OCI-LY3 (cell line): Measurements from ENCODE around the gene ZDHHC13.

Experiments
- H2AFZ ChIP-seq: fragments of 200-600, 300-600 bp; shearing (Covaris generic); 2 replicates; pipeline ENCODE4 v1.6.0; 2014; ENCODE audit warnings: antibody characterized with exemption, low read depth, low read length
- H3K27ac ChIP-seq: fragments of 200-600, 300-600 bp; sonication (generic); 2 replicates; pipeline ENCODE4 v1.5.1; 2014; ENCODE audit warnings: mild to moderate bottlenecking, low read length, moderate library complexity, mixed read lengths
- H3K27me3 ChIP-seq: fragments of 200-600, 300-600 bp; sonication (generic); 2 replicates; pipeline ENCODE4 v1.6.1; 2014; ENCODE audit warnings: low read depth, low read length, mixed read lengths
- H3K36me3 ChIP-seq: fragments of 200-600, 300-600 bp; sonication (generic); replicated peaks from 2 replicates; pipeline ENCODE3; 2014; ENCODE audit warnings: low read depth, low read length, mixed read lengths
- H3K4me1 ChIP-seq: fragments of 300-600, 200-600 bp; sonication (generic); 2 replicates; pipeline ENCODE4 v1.6.1; 2014; ENCODE audit warnings: low read length, mixed read lengths
- H3K4me2 ChIP-seq: fragments of 200-600, 300-600 bp; sonication (generic); 2 replicates; pipeline ENCODE4 v1.6.1; 2014; ENCODE audit warnings: low read length, mixed read lengths
- H3K4me3 ChIP-seq: fragments of 300-600, 200-600 bp; sonication (generic); 2 replicates; pipeline ENCODE4 v1.5.1; 2014; ENCODE audit warnings: antibody characterized with exemption, mild to moderate bottlenecking, low read length, moderate library complexity
- H3K79me2 ChIP-seq: fragments of 300-600, 200-600 bp; shearing (Covaris generic); 2 replicates; pipeline ENCODE4 v1.6.1; 2014; ENCODE audit warnings: mild to moderate bottlenecking, low read length, mixed read lengths
- H3K9ac ChIP-seq: fragments of 300-600, 200-600 bp; shearing (Covaris generic); 2 replicates; pipeline ENCODE4 v1.6.0; 2014; ENCODE audit warnings: mild to moderate bottlenecking, low read length, moderate library complexity
- H3K9me3 ChIP-seq: fragments of 200-600, 300-600 bp; shearing (Covaris generic); 2 replicates; pipeline ENCODE4 v1.6.1; 2014; ENCODE audit warnings: low read length, mixed read lengths; ENCODE audit not compliant: insufficient read depth
- H4K20me1 ChIP-seq: fragments of 200-600, 300-600 bp; sonication (generic); 2 replicates; pipeline ENCODE4 v1.6.1; 2016; ENCODE audit warnings: low read length, mixed read lengths; ENCODE audit not compliant: insufficient read depth
- CTCF ChIP-seq: fragments of 200-600, 300-600 bp; sonication (generic); IDR thresholded peaks from 2 replicates; pipeline ENCODE4 v1.5.1; 2014; ENCODE audit warnings: antibody characterized with exemption, low read length, low read depth
- EZH2phosphoT487 ChIP-seq: fragments of 200-600 bp; shearing (Covaris generic); IDR thresholded peaks from 2 replicates; pipeline ENCODE4 v1.6.1; 2018; ENCODE audit warnings: antibody characterized with exemption, mixed run types, low read depth

Gene ZDHHC13

GRCh38 chr11:19225123-19225522 lies 108.2 kb downstream of the ZDHHC13 start:
- H3K36me3 ChIP-seq: peaks cover 74% of the 10 kb centered on the region
- no peak for TF ChIP-seq EZH2phosphoT487
- no peak for TF ChIP-seq CTCF
- H3K4me3 ChIP-seq: no peak overlapping the region
- H3K27me3 ChIP-seq: no peaks in the 10 kb centered on the region
- H3K4me2 ChIP-seq: no peak overlapping the region
- no peak overlapping the region for H3K9ac ChIP-seq
- H3K4me1 ChIP-seq: no peaks in the 10 kb centered on the region
- H3K9me3 ChIP-seq: no peaks in the 10 kb centered on the region
- no peak overlapping the region for H3K27ac ChIP-seq
- H4K20me1 ChIP-seq: no peaks in the 10 kb centered on the region
- H3K79me2 ChIP-seq: no peaks in the 10 kb centered on the region
- no peak overlapping the region for H2AFZ ChIP-seq

GRCh38 chr11:19225581-19225980 lies 108.6 kb downstream of the ZDHHC13 start:
- H4K20me1 ChIP-seq: no peaks in the 10 kb centered on the region
- H3K9ac ChIP-seq: no peak overlapping the region
- H3K79me2 ChIP-seq: no peaks in the 10 kb centered on the region
- no peak overlapping the region for H3K27ac ChIP-seq
- no peaks in the 10 kb centered on the region for H3K4me1 ChIP-seq
- peaks cover 79% of the 10 kb centered on the region for H3K36me3 ChIP-seq
- no peaks in the 10 kb centered on the region for H3K27me3 ChIP-seq
- H3K4me2 ChIP-seq: no peak overlapping the region
- no peak for TF ChIP-seq EZH2phosphoT487
- TF ChIP-seq CTCF: no peak
- H3K4me3 ChIP-seq: no peak overlapping the region
- no peak overlapping the region for H2AFZ ChIP-seq
- no peaks in the 10 kb centered on the region for H3K9me3 ChIP-seq
